ENCODE results near the gene USP51.
A peak's percentile ranks its signal among the peaks of the same experiment; 100 is the strongest.
"Not testable (repeated sequence)": the region's sequence is repeated elsewhere in the genome, so short reads cannot be mapped to it uniquely, and the experiment has no call there.

USP51 gene

DNA sequence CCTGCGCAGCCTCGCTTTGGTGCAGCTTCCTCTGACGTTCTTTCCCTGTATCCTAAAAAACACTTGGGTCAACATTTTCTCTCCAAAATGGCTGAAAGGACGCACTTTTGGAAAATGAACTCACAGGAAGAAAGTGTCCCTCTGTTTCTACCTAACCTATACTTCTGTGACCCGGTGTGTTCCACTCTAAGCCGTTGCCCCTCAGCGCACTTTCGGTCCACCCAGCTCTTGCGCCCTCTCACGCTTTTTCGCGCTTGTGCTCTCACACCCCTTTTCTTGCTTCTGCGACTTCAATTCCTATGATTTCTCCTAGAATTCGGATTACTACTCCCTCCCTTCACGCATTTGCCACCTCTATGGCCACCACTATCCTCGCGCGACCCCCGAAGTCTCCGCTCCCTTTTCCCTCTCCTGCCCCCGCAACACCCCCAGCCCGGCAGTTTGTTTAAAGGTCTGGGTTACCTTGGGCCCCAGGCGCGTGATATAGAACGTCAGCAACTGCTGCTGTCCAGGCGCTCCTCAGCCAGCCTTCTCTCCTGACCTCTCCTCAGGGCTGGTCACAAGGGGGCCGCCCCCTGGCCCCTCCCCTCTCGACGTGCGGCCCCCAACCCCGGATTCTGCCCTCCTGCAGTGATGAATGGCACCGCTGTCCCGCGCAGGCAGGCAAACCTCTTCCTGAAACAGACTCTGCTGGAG lies at the start of gene USP51:
Gene USP51 (minus strand): TSS at position 535 of the 696 bp plus-strand sequence. CDS start 909 bp downstream, outside the sequence.
- no peak for DNase-seq

DNA sequence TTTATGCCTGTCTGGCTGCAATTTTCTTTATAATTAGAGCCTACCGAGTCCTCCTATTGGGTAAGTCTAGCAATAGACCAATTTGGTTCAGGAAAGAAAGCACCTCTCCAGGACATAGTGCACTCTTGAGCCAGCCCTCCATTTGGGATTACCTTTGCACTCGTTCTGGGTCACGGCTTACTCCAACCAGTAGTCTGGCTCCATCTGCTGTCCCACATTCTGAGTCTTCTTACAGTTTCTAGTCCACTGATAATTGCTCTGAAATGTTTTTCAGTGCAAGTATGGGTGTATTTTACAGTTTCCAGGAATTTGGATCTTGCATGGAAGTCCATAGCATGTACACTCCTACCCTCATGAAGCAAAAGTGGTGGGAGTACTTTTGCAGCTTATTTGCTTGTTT lies 34.8 kb upstream of the USP51 start:
- no peak for DNase-seq

DNA sequence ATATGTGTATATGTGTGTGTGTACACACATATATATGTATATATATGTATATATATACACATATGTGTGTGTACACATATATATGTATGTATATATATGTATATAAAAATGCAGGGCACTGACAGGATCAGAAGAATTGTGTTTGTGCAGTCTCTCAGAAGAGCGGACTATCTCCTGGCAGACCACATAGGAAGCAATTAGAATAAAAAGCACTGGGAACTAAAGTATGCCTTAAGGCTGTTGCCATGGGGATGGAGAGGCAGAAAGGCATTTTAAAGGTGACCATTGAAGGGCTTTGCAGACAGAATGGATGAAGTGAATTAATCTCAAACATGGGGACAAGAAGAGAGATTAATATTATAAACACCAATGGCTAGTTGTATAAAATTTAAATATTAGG lies 33.7 kb upstream of the USP51 start:
- DNase-seq, result no peak

DNA sequence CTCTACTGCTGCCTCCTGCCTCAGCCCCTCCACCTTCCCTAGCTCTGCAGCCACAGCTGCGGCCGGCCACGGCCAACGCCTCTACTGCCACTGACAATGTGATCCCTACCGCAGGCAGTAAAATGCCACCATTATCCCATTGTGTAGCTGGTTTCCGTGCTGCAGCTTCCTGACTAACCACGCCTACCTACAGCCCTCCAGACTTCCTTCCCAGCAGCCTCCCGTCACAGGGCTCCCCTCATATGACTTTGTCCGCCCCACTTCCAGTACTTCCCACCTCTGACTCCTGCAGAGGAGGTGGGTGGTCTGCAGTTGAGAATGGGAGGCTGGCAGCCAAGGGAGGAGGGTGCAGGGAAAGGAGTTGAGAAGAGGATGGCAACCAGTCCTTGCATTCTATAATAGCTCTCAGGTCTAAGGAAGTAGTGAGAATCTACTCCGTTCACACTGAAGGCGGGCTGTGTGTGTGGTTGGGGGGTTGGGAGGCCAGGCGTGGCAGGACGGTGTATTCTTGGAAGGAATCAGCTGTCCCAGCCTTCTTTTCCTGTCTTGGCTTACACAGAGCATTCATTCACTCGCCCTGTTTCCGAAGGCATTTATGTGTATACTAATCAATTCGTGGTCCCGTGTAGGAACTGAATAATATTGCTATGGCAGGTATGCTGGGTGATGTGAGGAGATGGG lies 33.1 kb upstream of the USP51 start:
- no peak for DNase-seq

DNA sequence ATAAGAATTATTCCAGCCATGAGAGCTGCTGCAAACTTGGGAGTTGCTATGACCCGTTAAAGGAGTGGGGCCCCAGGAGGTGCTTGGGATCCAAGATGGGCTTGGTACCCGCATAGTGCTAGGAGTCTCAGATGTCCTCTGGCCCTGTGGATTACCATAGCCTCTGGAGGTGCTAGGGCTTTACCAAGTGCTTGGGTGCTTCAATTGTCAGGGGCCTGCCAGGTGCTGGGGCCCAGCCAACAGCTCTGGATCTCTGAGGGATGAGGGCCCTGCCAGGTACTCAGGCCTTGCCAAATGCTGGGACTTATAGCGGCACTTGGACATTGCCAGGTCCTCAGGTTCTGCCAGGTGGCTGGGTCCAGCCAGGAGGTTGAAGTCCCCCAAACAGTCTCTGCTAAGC lies 32.0 kb upstream of the USP51 start:
- no peak for DNase-seq

DNA sequence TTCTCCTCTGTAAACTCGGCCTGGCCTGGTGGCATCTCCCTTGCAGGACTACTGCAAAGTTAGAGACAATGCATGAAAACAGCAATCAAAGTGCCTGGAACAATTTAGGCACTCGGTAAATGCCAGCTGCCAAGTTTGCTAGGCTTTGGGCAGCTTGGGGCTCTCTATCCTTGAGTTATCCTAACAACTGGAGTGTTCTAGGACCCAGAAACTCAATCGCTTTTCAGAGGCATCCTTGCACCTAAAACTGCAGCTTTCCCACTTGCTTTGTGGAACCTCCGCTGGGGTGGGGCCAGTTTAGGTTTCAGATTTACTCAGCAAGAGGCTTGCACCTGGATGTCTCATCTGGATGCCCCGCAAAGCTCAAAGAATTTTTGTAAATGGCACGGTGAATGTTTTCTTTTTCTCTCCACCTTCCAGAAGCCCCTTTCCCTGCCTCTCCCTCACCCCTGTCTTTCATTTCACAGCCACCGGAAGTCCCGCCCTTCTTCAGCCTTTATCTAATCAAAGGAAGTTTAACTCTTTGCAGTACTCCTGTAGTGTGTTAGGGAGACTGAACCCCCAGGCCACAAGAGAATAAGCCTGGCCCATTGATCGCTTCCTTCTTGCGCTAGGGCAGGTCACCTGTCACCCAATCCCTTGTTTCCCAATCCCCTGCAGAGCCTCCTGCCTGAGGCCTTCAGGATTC lies 27.3 kb upstream of the USP51 start:
- DNase-seq, result not testable (repeated sequence)

DNA sequence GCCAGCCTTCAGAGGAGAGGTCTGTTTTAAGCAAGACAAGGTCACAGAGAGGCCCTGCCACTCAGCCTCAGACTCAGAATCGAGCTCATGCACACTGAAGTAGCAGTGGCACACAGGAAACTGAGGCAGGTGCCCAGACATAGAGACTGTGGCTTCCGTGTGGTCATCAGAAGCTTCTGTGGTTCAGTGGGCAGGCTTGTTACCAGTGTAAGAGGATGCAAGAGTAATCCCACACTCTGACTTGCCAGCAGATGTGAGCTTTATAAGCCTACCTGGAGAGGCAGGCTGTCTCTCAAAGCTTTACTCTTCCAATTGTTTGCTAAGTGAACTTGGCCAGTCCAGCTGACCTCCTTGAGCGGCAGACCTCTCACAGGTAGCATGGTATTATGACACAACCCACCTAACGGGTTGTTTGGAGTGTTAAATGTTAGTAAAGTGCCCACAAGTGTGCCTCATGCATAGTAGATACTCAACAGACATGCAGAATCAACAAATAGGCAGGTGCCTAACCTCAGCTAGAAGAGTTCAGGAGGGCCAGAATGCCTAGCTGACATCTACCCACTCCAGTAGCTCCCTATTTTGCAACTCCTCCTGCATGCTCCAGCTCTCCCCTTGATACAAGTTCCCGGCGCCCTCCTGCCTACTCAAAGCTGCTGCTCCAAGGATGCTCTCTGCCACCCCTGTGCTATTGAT lies 23.5 kb upstream of the USP51 start:
- not testable (repeated sequence) for DNase-seq

DNA sequence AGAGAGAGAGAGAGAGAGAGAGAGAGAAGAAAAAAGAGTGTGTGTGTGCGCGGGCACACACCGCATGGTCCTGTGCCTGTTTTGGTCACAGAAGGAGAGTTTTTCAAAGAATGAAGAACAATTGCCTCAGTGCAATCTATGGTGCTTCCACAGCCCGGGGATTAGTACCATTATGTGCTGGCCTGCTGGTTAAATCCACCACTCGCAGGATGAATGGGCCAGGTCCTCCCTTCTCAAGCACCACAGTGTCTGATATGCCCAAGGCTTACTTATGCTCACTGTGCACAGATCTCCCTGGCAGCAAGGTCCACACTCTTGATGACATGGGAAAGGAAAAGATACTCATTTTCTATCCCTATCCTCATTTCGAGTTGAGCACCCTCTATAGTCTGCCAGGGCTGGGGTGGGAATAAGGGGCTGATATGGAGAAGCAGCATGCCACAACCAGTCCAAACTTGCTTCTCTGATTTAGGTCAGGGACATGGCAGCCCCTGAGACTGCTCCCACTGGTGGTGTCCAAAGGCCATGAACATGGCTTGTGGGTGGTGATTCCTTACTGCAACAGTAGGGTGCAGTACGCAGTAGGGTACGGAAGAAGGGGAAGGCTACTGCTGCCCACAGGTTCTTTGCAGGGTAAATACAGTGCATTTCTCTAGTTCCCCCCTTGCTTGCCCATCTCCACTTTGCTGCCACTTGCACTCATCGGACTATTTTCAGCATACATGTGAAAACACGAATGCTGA lies 18.9 kb upstream of the USP51 start:
- not testable (repeated sequence) for DNase-seq

DNA sequence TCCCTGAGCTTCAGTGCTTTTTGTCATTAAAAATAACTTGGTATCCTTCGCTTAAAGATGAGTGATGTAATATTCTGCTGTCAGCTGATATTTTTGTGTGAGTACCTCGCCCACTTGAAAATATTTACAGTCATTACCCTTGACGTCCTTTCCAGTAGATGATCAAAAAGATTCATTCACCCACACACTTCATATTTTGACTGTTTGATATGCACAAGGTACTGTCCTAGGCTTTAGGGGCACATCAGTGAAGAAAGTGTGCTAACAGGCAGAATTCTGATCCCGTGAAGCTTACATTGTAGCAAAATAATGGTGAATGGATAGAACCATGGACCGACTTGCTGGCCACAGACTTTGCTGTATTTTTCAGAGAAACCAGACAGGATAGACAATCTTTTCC lies 18.1 kb upstream of the USP51 start:
- DNase-seq, result not testable (repeated sequence)

DNA sequence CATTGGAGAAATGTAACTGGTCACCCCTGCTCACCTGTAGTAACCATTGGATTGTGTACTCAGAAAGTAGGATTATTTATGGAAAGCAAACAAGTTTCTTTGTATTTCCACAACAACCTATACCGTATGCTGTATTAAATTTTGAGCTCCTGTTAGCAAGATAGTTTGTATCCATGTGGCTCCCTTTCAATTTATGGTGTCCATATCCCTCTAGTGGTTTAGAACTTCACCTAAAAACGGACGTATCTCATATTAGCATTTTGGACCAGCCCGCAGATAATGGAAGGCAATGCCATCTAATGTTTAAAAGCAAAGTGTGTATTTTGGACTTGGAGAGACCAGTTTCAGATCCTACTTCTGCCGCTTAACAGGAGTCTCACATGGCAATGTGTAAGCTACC lies 17.4 kb upstream of the USP51 start:
- not testable (repeated sequence) for DNase-seq

DNA sequence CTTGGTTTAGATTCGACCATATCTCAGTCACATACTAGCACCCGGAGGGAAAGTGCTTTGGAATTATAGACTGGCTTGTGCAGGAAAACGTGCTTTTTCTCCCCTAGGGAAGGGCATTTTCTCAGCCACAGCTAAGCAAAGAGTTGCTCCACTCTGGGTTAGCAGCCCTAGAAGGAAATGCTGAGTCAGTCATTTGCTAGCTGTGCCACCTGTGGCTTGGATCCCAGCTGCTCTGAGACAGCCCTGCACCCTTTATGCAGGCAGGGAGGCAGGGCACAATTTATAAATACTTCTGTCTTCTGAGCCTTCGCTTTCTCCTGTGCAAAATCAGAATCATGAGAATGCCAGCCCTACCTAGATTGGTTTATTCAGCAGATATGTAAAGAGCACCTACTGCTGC lies 1.3 kb upstream of the USP51 start:
- DNase-seq, result no peak

DNA sequence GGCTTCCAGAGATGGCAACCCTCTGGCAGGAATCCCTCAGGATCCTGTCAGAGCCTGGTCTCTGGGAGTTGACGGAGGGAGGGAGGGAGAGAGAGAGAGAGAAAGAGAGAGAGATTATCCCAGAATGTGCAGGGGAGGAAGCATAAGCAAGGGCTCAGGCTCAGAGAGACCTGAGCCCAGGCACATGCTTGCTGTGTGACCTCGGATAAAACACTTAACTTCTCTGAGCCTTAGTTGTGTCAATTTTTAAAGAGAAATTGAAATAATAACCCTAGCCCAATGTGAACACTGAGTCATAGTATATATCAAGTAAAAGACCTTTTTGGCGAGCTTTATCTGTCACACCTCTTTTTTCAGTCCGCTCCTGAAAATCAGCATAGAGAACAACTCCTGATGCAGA lies 473 bp upstream of the USP51 start:
- no peak for DNase-seq

DNA sequence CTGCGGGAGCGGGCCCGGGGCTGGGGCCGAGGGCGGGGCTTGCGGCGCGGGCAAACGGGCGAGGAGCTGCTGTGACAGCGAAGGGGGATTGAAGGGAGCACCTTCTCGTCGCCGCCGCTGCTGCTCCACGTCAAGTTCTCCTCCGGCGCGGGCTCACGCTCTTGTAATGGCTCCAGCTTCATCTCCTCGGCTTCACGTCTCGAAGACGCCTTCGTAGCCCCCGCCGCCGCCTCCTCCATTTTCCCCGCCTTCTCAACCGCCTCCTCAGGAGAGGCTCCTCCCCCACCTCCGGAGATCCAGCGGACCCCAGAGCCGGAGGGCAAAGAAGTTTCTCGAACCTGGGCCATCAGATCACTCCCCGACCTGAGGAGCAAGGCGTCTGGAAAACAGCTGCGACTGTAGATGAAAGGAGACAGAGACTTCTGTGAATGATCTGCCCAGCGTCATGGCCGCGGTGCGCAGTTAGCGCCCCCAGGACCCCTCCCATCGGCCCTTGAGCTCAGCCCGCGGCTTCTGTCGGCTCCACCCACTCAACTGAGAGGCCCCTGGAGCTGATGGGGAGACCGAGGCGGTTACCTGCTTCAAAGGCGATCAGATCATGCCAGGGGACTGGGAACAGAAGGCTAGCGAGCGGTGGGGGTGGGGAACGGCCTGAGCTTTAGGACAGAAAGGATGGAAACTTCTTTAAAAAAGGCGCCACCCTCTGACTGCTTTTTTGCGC lies 895 bp downstream of the USP51 start:
- DNase-seq, result peak; percentile 24 to 25

DNA sequence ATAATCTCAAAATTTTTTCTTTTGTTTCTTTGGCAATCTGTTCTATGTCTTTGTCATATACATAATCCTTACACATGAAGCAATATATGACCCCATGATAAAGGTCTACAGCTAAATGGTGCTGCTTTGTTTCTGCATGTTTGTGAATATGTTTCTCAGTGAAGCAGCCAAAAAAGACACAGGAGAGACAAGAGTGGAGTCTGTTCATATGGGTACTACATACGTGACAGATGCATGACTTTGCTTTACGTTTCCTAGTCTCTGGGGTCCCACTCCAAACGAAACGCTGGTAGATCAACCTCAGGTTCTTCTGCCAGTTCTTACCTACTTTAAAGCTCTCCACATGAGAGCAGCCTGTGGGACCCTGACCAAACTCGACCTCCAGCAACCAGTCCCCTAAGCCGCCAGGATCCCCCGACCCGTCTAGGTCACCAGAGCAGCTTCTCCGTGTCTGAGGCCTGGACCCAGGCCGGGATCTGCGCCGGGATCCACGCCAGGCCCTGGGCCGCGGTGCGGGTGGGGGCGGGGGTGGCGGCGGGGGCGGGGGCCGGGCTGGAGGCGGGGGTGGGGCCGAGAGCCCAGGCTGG lies 1.5 kb downstream of the USP51 start:
- DNase-seq, result no peak

DNA sequence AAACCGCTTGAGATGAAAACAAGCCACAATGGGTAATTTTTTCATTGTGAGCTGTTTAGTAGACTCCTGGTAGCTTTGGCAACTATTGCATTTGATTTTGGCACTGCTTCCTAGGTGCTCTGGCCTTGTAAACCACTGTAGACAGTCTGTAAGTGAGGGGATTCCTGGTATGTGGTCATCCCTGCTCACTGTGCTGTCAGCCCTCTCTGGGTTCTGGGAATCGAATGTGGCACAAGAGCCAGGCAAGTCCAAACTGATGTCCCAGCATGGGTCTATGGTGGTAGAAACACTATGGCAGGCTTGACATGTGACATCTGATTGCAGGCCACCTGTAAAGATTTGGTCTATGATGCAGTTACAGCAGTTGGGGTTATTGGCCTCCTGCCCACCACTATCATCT lies 2.5 kb downstream of the USP51 start:
- DNase-seq, result no peak

DNA sequence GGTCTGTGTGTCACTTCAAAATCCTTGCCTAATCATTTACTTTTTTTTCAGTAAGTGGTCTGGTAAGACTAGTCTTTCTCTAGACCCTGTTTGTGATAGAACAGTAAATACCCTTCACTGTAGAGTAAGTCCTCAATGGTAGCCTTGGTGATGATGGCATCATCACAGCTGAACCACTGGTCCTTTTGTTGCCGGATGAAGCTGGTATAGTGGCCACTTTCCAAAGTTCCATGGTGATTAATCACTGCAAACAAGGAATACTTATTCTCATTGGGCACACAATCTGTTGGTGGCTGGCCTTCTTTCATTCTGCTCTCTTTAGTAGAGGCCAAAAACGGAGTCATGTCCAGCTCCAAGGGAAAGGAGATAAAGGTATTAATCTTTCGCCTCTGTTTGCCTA lies 2.9 kb downstream of the USP51 start:
- DNase-seq, result no peak

DNA sequence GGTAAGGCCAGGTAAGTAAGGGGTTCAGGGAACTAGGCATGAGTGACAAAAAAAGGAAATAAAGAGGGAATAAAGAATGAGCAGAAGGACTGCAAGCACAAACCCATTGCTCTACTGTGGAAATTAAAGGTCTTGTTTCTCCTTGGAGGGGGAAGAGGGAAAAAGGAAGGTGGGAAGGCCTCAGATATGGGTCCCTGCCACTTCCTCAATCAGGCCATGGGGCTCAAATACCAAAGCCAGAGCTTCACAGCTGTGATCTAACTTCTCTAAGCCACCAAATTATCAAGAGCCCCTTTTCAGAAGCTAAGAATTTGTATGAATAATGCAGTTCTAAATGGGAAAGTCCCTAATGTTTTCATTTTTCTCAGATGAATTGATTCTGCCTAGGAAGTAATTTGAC lies 4.7 kb downstream of the USP51 start:
- DNase-seq, result no peak

DNA sequence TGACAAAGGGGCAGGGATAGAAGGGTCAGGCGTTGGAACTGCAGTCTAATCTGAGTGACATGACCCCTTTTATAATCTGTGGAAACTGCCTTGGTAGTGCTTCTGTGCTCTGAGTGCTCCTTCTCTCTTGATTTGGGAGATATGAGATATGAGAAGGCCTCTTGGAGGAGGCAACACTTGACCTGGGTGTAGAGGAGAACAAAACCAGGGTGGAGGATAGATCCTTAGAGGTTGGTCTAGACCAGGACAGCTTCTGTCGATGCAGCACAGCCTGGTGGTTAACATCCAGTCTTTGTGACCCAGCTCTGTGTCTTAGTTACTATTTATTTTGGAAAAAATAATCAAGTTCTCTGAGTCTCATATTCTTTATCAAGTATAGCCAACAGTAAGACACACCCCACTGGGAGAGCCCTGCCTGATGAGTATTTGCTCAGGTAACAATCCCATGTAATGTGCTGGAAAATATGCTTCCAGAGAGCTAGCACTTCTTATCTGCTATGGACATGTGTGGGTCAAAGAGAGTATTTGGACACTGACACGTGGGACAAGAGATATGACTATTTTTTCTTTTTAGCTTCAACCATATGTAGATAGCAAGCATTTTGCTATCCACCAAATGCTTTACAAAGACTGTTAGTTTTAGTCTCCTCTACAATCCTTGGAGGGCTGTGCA lies 9.1 kb downstream of the USP51 start:
- no peak for DNase-seq

DNA sequence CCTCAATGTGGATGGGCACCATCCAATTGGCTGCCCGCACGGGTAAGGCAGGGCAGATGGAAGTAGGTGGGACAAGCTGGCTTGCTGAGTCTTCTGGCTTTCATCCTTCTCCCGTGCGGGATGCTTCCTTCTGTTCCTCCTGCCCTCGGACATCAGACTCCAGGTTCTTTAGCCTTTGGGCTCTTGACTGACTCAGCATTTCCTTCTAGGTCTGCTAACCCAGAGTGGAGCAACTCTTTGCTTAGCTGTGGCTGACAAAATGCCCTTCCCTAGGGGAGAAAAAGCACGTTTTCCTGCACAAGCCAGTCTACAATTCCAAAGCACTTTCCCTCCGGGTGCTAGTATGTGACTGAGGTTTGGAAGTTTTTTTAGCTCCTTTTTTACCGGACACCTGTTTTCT lies 9.7 kb downstream of the USP51 start:
- not testable (repeated sequence) for DNase-seq

DNA sequence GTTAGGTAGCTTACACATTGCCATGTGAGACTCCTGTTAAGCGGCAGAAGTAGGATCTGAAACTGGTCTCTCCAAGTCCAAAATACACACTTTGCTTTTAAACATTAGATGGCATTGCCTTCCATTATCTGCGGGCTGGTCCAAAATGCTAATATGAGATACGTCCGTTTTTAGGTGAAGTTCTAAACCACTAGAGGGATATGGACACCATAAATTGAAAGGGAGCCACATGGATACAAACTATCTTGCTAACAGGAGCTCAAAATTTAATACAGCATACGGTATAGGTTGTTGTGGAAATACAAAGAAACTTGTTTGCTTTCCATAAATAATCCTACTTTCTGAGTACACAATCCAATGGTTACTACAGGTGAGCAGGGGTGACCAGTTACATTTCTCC lies 23.9 kb downstream of the USP51 start:
- DNase-seq, result not testable (repeated sequence)

DNA sequence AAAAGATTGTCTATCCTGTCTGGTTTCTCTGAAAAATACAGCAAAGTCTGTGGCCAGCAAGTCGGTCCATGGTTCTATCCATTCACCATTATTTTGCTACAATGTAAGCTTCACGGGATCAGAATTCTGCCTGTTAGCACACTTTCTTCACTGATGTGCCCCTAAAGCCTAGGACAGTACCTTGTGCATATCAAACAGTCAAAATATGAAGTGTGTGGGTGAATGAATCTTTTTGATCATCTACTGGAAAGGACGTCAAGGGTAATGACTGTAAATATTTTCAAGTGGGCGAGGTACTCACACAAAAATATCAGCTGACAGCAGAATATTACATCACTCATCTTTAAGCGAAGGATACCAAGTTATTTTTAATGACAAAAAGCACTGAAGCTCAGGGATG lies 24.5 kb downstream of the USP51 start:
- DNase-seq, result not testable (repeated sequence)

Data from bone marrow (tissue), 2 donors.